ENCODE results near the gene POLE.

POLE gene

GRCh38 chr12:132726386-132726785 is 39.2 kb upstream of the POLE start:
- TF ChIP-seq, protein P1, sequence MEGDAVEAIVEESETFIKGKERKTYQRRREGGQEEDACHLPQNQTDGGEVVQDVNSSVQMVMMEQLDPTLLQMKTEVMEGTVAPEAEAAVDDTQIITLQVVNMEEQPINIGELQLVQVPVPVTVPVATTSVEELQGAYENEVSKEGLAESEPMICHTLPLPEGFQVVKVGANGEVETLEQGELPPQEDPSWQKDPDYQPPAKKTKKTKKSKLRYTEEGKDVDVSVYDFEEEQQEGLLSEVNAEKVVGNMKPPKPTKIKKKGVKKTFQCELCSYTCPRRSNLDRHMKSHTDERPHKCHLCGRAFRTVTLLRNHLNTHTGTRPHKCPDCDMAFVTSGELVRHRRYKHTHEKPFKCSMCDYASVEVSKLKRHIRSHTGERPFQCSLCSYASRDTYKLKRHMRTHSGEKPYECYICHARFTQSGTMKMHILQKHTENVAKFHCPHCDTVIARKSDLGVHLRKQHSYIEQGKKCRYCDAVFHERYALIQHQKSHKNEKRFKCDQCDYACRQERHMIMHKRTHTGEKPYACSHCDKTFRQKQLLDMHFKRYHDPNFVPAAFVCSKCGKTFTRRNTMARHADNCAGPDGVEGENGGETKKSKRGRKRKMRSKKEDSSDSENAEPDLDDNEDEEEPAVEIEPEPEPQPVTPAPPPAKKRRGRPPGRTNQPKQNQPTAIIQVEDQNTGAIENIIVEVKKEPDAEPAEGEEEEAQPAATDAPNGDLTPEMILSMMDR (IDR thresholded peaks at IDR 0.05) = no peak
- Histone ChIP-seq H3K36me3 (peaks cover 90% of the 10 kb centered on the region), H3K27ac (no peak overlapping the region), H3K4me1 (ENCODE audit: control insufficient read depth in 1 of 2, insufficient read depth in 1 of 2, low read depth in 1 of 2, low read length in 1 of 2) (no peaks in the 10 kb centered on the region), H3K27me3 (no peaks in the 10 kb centered on the region), H3K4me3 (ENCODE audit: low read depth in 1 of 2, low read length in 1 of 2) (no peak overlapping the region), H3K9me3 (no peaks in the 10 kb centered on the region)

GRCh38 chr12:132724506-132725241 is 37.5 kb upstream of the POLE start:
- no peaks in the 10 kb centered on the region for H3K4me1 ChIP-seq (ENCODE audit: control insufficient read depth in 1 of 2, insufficient read depth in 1 of 2, low read depth in 1 of 2, low read length in 1 of 2)
- TF ChIP-seq, protein P1 (IDR thresholded peaks at IDR 0.05) = no peak
- H3K9me3 ChIP-seq = no peaks in the 10 kb centered on the region
- peaks cover 87% of the 10 kb centered on the region for H3K36me3 ChIP-seq
- H3K27me3 ChIP-seq = no peaks in the 10 kb centered on the region
- H3K4me3 ChIP-seq (ENCODE audit: low read depth in 1 of 2, low read length in 1 of 2) = no peak overlapping the region
- no peak overlapping the region for H3K27ac ChIP-seq

GRCh38 chr12:132723764-132724140 is 36.6 kb upstream of the POLE start:
- H3K36me3 ChIP-seq = peaks cover 91% of the 10 kb centered on the region
- H3K9me3 ChIP-seq = no peaks in the 10 kb centered on the region
- H3K27me3 ChIP-seq = no peaks in the 10 kb centered on the region
- no peak overlapping the region for H3K4me3 ChIP-seq (ENCODE audit: low read depth in 1 of 2, low read length in 1 of 2)
- H3K4me1 ChIP-seq (ENCODE audit: control insufficient read depth in 1 of 2, insufficient read depth in 1 of 2, low read depth in 1 of 2, low read length in 1 of 2) = no peaks in the 10 kb centered on the region
- H3K27ac ChIP-seq = no peak overlapping the region
- TF ChIP-seq, protein P1 (IDR thresholded peaks at IDR 0.05) = no peak

GRCh38 chr12:132723015-132723763 is 36.0 kb upstream of the POLE start:
- no peaks in the 10 kb centered on the region for H3K4me1 ChIP-seq (ENCODE audit: control insufficient read depth in 1 of 2, insufficient read depth in 1 of 2, low read depth in 1 of 2, low read length in 1 of 2)
- H3K4me3 ChIP-seq (ENCODE audit: low read depth in 1 of 2, low read length in 1 of 2) = no peak overlapping the region
- H3K36me3 ChIP-seq = peaks cover 88% of the 10 kb centered on the region
- no peaks in the 10 kb centered on the region for H3K9me3 ChIP-seq
- H3K27ac ChIP-seq = no peak overlapping the region
- no peaks in the 10 kb centered on the region for H3K27me3 ChIP-seq
- TF ChIP-seq, protein P1 (IDR thresholded peaks at IDR 0.05) = no peak

DNA sequence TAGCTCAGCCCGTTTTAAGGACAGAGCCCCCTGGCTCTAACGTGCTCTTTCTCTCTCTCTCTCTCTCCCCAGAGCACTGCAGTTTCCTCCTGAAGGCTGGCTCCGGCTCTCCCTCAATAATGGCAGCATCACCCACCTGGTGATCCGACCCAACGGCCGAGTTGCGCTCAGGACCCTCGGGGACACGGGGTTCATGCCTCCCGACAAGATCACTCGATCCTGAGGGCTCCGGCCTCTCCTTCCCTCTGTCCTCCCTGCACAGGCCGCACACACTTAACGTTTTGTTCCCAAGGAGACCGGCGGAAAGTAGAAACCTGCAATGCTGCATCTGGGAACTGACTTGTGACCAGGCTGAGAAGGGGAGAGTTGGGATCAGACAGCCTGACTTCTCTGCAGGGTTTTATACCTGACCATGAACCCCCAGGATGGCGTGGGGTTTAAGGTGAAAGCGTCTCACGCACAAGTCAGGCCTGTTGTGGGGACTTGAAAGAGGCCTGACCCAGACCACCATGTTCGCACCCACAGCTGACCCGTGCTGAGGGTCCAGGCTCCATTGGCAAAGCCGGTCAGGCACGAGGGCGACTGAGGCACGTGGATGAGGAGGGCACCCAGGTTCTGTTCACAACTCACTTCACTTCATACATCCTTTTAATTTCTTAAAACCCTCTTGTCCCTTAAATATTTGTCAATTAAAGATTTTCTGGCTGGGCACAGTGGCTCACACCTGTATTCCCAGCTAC is 33.6 kb upstream of the POLE start:
- Histone ChIP-seq H3K4me1 (ENCODE audit: control insufficient read depth in 1 of 2, insufficient read depth in 1 of 2, low read depth in 1 of 2, low read length in 1 of 2) (no peaks in the 10 kb centered on the region), H3K27ac (no peak overlapping the region), H3K4me3 (ENCODE audit: low read depth in 1 of 2, low read length in 1 of 2) (no peak overlapping the region), H3K27me3 (no peaks in the 10 kb centered on the region), H3K36me3 (peaks cover 74% of the 10 kb centered on the region), H3K9me3 (no peaks in the 10 kb centered on the region)
- TF ChIP-seq, protein P1 (IDR thresholded peaks at IDR 0.05) = no peak
